ENCODE results near the gene RAD51B. TPM values are rescaled to one million over a fixed set of nuclear protein-coding genes. Genes with fewer than 3 reads are reported as not detected.

Gene RAD51B
- total RNA-seq, 4 donors from 2014 or later, result 19.6 to 39.7 (median 25.4) TPM

DNA sequence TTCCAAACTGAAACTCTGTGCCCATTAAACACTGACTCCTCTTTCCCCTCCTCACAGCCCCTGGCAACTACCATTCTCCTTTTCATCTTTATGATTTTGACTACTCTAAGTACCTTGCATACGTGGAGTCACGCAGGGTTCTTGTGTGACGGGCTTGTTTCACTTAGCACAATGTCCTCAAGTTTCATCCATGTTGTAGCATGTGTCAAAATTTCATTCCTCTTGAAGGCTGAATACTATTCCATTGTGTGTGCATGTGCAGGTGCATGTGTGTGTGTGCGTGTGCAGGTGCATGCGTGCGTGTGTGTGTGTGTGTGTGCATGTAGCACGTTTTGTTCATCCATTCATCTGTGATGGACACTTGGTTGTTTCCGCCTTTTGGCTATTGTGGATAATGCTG lies 867.1 kb downstream of the RAD51B start:
- peak in 1 of 2 donors; percentile 11 for DNase-seq (ENCODE audit: low spot score in 2 of 2)
- Histone ChIP-seq H3K9me3 (no peaks in the 10 kb centered on the region), H3K27me3 (no peaks in the 10 kb centered on the region), H3K36me3 (no peaks in the 10 kb centered on the region), H3K4me1 (peaks cover 43% of the 10 kb centered on the region), H3K4me3 (no peak overlapping the region), H3K27ac (no peak overlapping the region)
- 97% methylated on average over 8 of the region's 8 CpGs for WGBS
- TF ChIP-seq, protein P1, sequence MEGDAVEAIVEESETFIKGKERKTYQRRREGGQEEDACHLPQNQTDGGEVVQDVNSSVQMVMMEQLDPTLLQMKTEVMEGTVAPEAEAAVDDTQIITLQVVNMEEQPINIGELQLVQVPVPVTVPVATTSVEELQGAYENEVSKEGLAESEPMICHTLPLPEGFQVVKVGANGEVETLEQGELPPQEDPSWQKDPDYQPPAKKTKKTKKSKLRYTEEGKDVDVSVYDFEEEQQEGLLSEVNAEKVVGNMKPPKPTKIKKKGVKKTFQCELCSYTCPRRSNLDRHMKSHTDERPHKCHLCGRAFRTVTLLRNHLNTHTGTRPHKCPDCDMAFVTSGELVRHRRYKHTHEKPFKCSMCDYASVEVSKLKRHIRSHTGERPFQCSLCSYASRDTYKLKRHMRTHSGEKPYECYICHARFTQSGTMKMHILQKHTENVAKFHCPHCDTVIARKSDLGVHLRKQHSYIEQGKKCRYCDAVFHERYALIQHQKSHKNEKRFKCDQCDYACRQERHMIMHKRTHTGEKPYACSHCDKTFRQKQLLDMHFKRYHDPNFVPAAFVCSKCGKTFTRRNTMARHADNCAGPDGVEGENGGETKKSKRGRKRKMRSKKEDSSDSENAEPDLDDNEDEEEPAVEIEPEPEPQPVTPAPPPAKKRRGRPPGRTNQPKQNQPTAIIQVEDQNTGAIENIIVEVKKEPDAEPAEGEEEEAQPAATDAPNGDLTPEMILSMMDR (IDR thresholded peaks at IDR 0.05), result no peak
- TF ChIP-seq POLR2A (IDR thresholded peaks at IDR 0.05) (no peak), POLR2AphosphoS5 (IDR thresholded peaks at IDR 0.05) (no peak), EP300 (IDR thresholded peaks at IDR 0.05) (no peak)

DNA sequence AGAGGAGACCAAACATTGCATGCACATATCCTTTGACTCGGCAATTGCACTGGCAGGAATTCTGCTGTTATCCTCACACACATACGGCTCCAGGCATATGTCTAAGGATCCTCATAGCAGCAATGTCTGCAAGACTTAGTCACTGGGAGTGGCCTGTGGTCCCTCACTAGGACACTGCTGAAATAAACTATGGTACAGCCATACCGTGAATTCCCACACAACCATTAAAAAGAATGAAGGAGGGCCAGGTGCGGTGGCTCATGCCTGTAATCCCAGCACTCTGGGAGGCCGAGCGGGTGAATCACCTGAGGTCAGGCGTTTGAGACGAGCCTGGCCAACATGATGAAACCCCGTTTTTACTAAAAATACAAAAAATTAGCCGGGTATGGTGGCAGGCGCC lies 868.2 kb downstream of the RAD51B start:
- Histone ChIP-seq H3K4me3 (no peak overlapping the region), H3K36me3 (no peaks in the 10 kb centered on the region), H3K27ac (no peak overlapping the region), H3K9me3 (no peaks in the 10 kb centered on the region), H3K4me1 (peaks cover 39% of the 10 kb centered on the region), H3K27me3 (no peaks in the 10 kb centered on the region)
- no peak for TF ChIP-seq POLR2AphosphoS5 (IDR thresholded peaks at IDR 0.05)
- no peak for TF ChIP-seq POLR2A (IDR thresholded peaks at IDR 0.05)
- TF ChIP-seq, protein P1 (IDR thresholded peaks at IDR 0.05), result no peak
- no peak for TF ChIP-seq EP300 (IDR thresholded peaks at IDR 0.05)
- DNase-seq (ENCODE audit: low spot score in 2 of 2), result peak in 1 of 2 donors; percentile 7
- WGBS, result 86% methylated on average over 11 of the region's 11 CpGs

DNA sequence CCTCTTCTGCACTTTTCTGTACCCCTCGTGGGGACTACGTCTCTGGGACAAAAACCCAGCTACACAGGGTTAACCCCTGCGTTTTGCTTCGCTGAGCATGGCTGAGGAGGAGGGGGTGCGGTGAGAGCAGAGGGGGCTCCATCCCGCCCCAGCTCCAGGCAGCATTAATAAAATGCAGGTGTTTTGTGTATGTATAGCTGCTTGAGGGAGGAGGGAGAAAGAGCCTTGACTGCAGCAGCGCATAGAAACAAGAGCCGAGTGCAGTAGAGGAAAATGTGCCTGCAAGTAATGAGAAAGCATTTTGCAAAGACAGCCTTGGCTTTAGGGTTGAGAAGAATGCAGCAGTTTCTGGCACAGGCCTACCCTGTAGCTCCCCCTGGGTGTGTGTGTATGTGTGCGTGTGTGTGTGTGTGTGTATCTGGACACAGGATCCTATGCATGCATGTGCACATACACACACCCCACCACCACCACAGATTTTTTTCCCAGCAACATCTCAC lies 869.3 kb downstream of the RAD51B start:
- Histone ChIP-seq H3K27me3 (no peaks in the 10 kb centered on the region), H3K36me3 (no peaks in the 10 kb centered on the region), H3K9me3 (no peaks in the 10 kb centered on the region), H3K27ac (no peak overlapping the region), H3K4me1 (peaks cover 39% of the 10 kb centered on the region), H3K4me3 (no peak overlapping the region)
- 43% methylated on average over 9 of the region's 9 CpGs for WGBS
- TF ChIP-seq EP300 (IDR thresholded peaks at IDR 0.05) (no peak), POLR2A (IDR thresholded peaks at IDR 0.05) (no peak), POLR2AphosphoS5 (IDR thresholded peaks at IDR 0.05) (no peak)
- TF ChIP-seq, protein P1 (IDR thresholded peaks at IDR 0.05), result no peak
- DNase-seq (ENCODE audit: low spot score in 2 of 2), result peak in 1 of 2 donors; percentile 41

DNA sequence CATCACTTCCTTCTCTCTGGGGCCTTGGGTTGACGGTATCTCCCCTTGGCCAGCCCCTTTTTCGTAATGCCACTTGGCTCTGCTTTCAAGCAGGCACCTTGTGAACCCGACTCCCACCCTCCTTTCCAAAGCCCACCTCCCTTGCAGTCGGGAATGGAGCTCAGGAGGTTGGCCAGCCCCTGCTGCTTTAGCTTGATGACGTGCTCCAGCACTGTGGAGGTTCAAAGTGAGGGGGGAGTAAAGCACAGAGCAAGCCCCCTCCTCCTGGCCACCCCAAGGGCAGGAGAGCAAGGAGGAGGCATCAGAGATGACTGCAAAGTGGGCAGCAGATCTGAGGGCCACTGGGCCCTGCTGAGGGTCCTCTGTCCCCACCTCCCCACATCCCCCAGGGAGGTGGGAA lies 869.9 kb downstream of the RAD51B start:
- Histone ChIP-seq H3K36me3 (no peaks in the 10 kb centered on the region), H3K4me1 (peaks cover 39% of the 10 kb centered on the region), H3K27ac (no peak overlapping the region), H3K4me3 (no peak overlapping the region), H3K27me3 (no peaks in the 10 kb centered on the region), H3K9me3 (no peaks in the 10 kb centered on the region)
- 81% methylated on average over 5 of the region's 5 CpGs for WGBS
- DNase-seq (ENCODE audit: low spot score in 2 of 2), result no peak
- no peak for TF ChIP-seq POLR2A (IDR thresholded peaks at IDR 0.05)
- TF ChIP-seq POLR2AphosphoS5 (IDR thresholded peaks at IDR 0.05), result no peak
- TF ChIP-seq EP300 (IDR thresholded peaks at IDR 0.05), result no peak
- TF ChIP-seq, protein P1 (IDR thresholded peaks at IDR 0.05), result no peak

DNA sequence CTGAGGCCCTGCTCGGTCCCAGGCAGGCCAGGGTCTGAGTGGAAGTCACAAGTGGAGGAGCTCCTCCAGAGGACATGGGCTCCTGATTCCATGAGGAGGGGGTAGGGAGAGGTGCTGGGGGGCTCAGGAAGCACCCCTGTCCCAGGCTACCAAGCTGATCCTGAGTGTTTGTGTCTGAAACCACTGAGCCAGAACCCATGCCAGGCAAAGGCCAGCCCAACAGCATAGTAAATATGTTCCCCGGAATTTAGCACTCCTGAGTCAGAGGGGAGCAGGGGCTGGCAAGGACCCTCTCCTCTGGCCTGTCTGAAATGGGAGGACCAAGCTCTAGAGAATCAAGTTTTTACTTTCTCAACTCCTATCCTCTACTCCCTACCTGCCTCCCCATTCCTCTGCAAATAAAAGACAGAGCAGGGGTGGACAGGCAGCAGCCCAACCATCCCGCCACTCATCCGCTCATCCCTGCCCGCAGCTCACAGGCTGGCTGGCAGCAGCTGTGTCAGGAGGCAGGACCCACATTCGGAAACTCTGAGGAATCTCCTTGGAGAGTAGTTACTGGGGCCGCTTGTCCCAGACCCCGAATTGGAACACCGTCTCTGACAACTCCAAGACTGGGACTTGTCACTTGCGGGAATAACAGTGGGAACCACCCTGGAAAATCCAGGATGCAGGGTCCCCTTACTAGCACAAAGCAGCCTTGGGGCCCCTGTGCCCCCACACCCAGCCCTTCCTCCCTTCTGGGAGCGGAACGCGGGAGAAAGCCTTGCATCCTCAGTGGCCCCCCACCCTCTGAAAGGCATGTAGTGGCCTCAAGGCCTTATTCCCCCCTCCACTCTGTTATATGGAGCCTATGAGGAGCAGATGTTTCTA lies 870.7 kb downstream of the RAD51B start:
- DNase-seq (ENCODE audit: low spot score in 2 of 2), result peak in 1 of 2 donors; percentile 45
- Histone ChIP-seq H3K4me3 (no peak overlapping the region), H3K27ac (no peak overlapping the region), H3K27me3 (no peaks in the 10 kb centered on the region), H3K36me3 (no peaks in the 10 kb centered on the region), H3K9me3 (no peaks in the 10 kb centered on the region), H3K4me1 (peaks cover 45% of the 10 kb centered on the region)
- TF ChIP-seq POLR2AphosphoS5 (IDR thresholded peaks at IDR 0.05), result no peak
- no peak for TF ChIP-seq EP300 (IDR thresholded peaks at IDR 0.05)
- TF ChIP-seq, protein P1 (IDR thresholded peaks at IDR 0.05), result no peak
- no peak for TF ChIP-seq POLR2A (IDR thresholded peaks at IDR 0.05)
- 71% methylated on average over 6 of the region's 13 CpGs for WGBS
